GM18951 (cell line): ENCODE data around the gene PRKCA.

Experiments used
- POLR2A ChIP-seq: IDR thresholded peaks from 4 replicates; pipeline ENCODE4 v1.6.1; 2011; ENCODE audit warnings: mild to moderate bottlenecking; ENCODE audit not compliant: insufficient read length, insufficient read depth; ENCODE audit errors: extremely low read depth
- in situ Hi-C: fragments of 300-500 bp; cut with MboI; formaldehyde crosslinking; loops from one replicate; pipeline ENCODE4 v1.12.0; 2022; ENCODE audit warnings: low sequenced_read_pairs, mixed read lengths, inconsistent platforms; ENCODE audit not compliant: unreplicated experiment

The PRKCA gene

DNA sequence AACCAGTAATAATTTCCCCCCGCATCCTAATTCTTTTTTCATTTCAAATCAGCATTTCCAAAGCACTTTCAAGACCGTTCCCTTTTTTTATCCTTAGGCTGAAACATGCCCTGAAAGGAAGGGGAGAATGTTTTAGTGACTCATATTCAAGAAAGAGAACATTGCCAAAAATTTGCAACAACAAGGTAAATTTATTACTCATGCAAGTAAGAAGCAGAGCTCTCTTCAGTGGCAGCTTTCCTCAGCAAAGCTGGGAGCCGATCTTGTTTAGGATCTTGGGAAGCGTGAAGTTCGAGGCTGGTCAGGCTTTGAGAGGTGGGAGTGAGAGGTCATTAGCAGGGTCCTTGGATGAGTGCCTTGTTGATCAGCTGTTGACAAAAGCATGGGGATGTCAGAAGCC lies 129.5 kb downstream of the PRKCA start:
- no peak for TF ChIP-seq POLR2A
- in situ Hi-C loops: no loop called here

DNA sequence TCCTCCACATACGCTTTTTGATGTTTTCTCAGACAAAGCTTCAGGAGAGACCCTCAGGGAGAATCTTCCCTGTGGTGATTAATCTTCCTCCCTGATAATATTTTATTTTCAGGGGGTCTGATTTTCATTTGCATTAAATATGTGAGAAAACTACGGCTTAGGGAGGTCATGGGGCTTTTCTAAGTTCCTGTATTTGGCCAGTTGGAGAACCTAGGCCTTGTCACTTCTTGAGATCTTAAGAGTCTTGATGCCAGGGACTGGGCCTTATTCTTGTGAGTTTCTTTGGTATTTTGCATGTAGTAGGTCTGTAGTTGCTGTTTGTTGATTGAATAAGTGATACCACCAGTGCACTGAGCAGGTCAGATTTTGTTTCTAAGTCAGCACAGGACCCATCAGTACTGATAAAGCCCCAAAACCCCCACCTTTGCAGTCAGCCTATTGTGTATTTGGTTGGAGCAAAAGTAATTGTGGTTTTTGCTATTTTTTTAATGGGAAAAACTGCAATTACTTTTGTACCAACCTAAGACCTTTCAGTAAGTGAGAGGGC lies 130.1 kb downstream of the PRKCA start:
- in situ Hi-C loops: no loop called here
- TF ChIP-seq POLR2A: no peak

DNA sequence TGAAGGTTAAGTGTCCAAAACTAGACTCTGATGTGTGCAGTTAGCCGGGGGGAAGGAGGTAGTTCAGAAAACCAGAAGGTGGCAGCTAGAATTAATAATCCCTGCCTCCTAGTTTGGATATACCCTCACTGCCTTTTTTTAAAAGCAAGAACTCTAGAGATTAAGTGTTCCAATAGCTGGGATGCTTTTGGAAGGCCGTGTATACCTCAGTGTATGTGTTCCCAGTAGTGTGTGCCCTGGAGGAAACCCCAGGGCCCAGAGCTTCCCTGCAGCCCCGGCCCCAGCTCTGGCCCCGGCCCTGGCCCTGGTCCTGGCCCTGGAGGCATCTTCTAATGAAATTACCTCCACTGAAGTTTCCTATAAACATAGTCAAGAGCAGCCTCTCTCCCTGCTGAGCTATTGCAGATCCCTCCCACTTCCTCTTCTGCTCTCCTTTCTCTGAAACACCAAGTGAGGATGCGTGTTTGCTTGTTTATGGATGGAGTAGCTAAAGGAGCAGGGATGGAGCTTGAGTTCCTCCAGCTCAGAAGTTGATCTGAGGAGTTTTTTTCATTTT lies 130.7 kb downstream of the PRKCA start:
- in situ Hi-C loops: no loop called here
- TF ChIP-seq POLR2A: no peak

DNA sequence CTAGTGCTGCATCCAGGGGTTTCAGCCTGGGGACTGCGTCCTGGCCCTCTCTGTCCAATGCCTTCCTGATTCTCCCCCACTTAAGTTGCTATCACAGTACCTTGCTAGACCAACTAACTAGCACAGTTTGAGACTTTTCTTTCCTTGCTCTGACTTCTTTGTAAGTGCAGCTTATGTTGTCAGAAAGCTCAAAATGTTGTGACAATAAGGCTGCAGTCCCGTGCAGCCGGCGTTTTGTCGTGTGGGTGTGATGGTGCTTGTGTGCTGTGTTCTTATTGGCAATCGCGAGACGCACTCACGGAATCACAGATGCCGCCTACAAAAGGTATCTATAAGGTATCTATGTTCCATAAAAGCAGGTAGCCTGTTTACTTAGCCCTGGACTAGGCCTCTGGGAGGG lies 132.8 kb downstream of the PRKCA start:
- no peak for TF ChIP-seq POLR2A
- in situ Hi-C loops: no loop called here

DNA sequence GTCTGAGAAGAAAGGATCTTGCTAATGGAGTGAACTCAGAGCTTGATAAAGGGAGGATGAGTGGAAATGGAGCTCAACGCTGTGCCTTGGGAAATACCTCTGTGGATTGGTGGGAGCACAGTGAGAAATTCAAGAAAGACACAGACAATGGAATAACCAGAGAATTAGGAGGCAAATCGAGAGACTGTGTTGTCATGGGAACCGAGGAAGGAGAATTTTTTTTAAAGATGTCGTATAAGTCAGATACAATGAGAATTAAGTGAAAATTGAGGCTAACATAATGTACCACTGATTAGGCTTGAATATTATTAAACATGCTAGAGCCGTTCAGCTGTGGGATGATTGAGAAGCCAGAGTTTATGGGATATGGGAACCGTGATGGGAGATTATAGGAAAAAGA lies 134.2 kb downstream of the PRKCA start:
- no peak for TF ChIP-seq POLR2A
- in situ Hi-C loops: no loop called here

DNA sequence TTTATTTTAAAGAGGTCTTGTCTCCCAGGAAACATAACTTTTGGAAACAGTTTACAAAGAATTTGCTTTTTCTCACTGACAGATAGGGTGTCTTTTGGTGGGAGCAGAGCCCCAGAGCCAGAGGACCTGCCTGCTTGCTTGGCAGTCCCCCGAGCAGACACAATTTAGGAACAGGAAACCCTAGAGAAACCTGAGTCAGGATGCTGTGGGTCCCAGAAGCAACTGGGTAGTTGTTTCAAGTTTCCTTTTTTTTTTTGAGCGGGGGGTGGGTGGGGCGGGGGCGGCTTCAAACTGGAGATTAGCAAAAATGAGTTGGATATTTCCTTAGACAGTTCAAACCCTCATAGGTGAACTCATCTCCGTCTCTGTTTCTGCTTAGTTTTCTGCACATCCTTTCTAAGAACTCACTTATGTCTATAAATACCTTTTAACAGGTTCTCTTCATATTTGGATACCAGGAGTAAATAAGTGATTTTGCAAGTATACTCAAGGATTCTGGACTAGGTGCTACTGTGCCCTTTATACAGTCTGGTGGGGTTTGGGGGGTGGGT lies 135.1 kb downstream of the PRKCA start:
- in situ Hi-C loops: no loop called here
- no peak for TF ChIP-seq POLR2A

DNA sequence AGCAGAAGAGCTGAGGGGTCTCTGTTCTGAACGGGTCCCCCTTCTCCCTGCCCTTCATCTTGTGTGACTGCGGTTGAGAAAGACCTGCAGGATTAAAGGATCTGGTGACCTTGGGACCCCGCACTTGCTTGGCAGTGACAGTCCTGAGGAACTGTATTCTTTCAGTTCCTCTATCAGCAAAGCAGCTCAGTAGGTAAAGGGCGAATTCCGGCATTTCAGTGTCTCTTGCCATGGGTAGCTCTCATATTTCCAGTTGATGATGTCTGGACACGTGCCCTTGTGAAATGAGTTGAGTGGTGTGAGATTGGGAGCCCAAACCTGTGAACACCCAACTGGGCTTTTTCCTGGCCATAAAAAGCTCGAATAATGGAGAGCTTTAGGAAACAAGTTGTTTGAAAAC lies 135.7 kb downstream of the PRKCA start:
- in situ Hi-C loops: no loop called here

DNA sequence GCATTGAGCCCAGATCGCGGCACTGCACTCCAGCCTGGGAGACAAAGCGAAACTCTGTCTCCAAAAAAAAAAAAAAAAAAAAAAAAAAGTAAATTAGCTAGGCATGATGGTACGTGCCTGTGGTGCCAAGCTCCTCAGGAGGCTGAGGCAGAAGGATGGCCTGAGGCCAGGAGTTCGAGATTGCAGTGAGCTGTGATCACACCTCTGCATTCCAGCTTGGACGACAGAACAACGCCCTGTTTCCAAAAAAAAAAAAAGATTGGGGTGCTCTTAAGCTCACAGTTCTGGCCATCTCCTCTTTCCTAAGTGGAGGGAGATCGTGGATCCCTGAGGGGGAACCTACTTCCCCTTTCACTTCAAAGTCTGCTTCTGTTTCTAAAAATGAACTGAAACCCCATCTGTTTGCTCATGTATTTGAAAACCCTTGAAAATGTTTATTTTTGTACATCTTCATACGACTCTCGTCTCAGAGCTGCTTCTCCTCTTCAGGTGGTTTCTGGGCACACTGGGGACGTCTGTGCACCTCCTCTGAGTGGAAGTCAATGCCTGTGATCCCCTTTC lies 138.8 kb downstream of the PRKCA start:
- in situ Hi-C loops: no loop called here
- TF ChIP-seq POLR2A: no peak

More for the DNA sequence above, 135.7 kb downstream of the PRKCA start:
- TF ChIP-seq POLR2A: no peak

DNA sequence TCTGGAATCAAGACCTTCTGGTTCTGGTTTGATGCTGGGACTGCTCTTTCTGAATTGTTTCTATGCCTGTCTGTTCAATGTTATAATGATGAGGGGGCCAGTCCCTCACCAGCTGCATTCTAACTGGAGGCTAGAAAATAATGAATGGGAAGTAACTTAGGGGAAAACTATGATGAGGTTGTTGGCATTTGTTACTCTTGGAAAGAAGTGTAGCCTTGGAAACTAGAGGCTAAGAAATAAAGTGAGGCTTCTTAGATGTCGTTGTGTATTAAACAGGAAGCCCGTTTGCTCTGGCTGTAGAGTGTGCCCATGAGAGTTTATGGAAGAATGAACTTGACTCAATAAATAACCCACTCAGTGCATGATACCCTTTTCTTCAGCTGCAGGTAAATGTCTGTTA lies 140.8 kb downstream of the PRKCA start:
- no peak for TF ChIP-seq POLR2A
- in situ Hi-C loops: no loop called here

DNA sequence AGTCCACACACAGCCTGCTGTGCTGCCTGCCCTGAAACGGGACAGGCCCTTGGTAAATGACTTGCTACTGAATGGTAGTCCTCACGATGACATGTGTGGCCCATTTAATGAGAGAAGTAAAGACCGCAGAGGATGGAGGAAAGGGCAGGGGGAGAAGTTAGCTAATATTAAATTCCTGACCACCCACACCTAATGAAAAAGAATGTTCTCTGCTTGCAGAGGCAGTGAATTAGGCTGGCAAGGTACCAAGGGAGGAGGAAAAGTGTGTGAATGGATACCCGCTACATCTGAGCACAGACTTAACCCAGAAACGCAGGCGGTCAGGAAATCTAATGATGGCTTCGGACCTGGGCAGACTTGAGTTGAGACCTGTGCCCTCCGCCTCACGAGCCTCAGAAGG lies 141.2 kb downstream of the PRKCA start:
- TF ChIP-seq POLR2A: no peak
- in situ Hi-C loops: no loop called here

DNA sequence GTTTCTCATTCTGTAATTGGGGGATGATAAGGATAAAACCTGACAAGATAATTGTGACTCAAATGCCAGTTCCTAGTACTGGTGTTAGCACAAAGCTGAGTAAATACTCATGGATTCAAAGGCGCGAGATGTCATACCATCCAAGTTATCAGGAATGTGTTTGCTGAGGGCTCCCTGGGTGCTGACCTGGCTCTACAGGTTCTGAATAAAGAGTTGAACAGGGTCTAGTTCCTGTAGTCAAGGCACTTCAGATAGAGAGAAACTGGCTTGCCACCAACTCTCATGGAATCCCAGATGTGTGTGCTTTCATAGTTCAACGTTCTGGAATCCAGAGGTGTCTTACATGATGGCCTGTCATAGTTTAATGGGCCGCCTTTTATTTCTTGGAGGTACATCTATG lies 141.6 kb downstream of the PRKCA start:
- TF ChIP-seq POLR2A: no peak
- in situ Hi-C loops: no loop called here

DNA sequence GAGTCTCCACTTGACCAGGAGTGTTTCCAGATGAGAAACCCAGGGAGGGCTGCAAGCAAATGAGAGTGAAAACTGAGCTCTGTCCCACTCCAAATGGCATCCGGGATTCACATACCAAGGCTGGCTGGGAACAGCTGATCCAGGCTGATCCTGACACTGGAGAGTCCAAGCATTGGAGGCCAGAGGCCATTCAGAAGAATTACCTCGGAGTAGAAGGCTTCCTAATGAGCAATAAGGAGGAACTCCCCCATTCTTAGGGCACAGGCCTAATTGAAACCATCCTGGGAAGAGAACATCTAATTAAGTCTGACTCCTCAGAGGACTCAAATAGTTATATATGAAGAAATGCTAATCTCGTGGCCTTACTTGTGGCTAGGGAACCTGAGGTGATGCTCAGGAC lies 142.8 kb downstream of the PRKCA start:
- in situ Hi-C loops: no loop called here
- no peak for TF ChIP-seq POLR2A

DNA sequence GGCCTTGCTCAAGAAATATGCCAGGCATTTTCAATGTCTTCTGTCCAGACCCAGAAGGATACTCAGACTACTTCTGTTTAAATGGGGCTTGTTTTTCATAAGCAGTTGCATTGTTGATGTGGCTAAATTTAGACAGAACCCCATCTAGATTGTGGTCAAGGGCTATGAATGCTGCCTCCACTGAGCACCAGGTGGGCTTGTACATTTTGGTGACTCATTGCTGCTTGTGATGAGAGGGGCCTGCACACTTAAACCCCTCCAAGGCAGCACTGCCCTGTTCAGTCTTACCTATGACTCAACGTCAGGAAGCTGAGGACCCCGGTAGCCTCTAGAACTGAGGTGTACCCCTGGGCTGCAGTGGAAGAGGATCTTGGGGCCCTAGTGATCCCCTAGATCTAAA lies 144.0 kb downstream of the PRKCA start:
- in situ Hi-C loops: no loop called here
- TF ChIP-seq POLR2A: no peak

DNA sequence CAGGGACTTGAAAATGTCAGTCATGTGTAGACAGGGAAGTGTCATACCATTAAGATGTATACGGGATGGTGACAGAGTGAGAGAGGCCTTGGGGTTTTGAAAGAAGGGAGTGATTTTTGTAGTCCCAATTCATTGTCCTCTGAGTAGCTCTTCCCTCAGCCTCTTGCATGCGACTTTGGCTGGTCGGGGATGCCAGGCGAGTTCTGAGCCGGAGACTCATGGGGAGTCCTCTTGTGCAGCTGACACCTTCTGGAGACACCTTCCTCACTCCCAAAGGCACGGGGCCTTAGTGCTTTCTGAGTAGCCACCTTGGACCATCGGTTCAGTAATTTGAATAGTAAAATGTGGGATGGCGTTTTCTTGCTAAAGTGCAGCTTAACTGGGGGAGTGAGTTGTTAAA lies 144.7 kb downstream of the PRKCA start:
- no peak for TF ChIP-seq POLR2A
- in situ Hi-C loops: no loop called here
